Heart left ventricle (tissue), 16 donors: Measurements from ENCODE around the gene INF2. TPM values are rescaled to one million over a fixed set of nuclear protein-coding genes. Genes with fewer than 3 reads are reported as not detected.

Experiments used
- ATAC-seq, 4 donors: fragments of 200-7000 bp; cut with Tn5 transposase; one replicate each; pipeline ENCODE4 v1.9.1; 2020 to 2022; ENCODE audit warnings: moderate library complexity in 4 of 4, mild to moderate bottlenecking in 3 of 4, moderate number of reproducible peaks in 1 of 4
- DNase-seq, 5 donors: peaks; one replicate each; pipeline ENCODE4 v3.0.0-alpha.2; 2020
- H3K27ac ChIP-seq, 12 donors: fragments of 200-600 bp; sonication (generic) in 4 of 12; one replicate each; pipeline versions ENCODE4 v1.5.0 to v1.8.0; 2016 to 2022; ENCODE audit warnings: mild to moderate bottlenecking in 2 of 12
- H3K27me3 ChIP-seq, 9 donors: fragments of 200-600 bp; sonication (generic) in 2 of 9; one replicate each; pipeline versions ENCODE4 v1.5.1 to v1.8.0; 2016 to 2022; ENCODE audit warnings: mild to moderate bottlenecking in 3 of 9
- H3K36me3 ChIP-seq, 9 donors: fragments of 200-600 bp; sonication (generic) in 2 of 9; one replicate each; pipeline versions ENCODE4 v1.5.0 to v1.8.0; 2018 to 2022; ENCODE audit warnings: mild to moderate bottlenecking in 2 of 9
- H3K4me1 ChIP-seq, 12 donors: fragments of 200-600 bp; sonication (generic) in 4 of 12; one replicate each; pipeline versions ENCODE4 v1.5.0 to v1.8.0; 2016 to 2022; ENCODE audit warnings: mild to moderate bottlenecking in 3 of 12
- H3K4me3 ChIP-seq, 12 donors: fragments of 200-600 bp; sonication (generic) in 4 of 12; one replicate each; pipeline versions ENCODE4 v1.5.0 to v1.8.0; 2017 to 2022; ENCODE audit warnings: mild to moderate bottlenecking in 9 of 12, moderate library complexity in 4 of 12
- H3K9me3 ChIP-seq, 12 donors: fragments of 200-600 bp; sonication (generic) in 4 of 12; one replicate each; pipeline versions ENCODE4 v1.5.0 to v1.8.0; 2016 to 2022; ENCODE audit warnings: mild to moderate bottlenecking in 1 of 12
- CTCF ChIP-seq, 12 donors: fragments of 200-600 bp; sonication (generic) in 4 of 12; IDR thresholded peaks; one replicate each; pipeline versions ENCODE4 v1.5.0 to v1.8.0; 2018 to 2022; ENCODE audit warnings: antibody characterized with exemption in 12 of 12, mild to moderate bottlenecking in 5 of 12
- POLR2A ChIP-seq, 2 donors: fragments of 450-650 bp; IDR thresholded peaks; one replicate each; pipeline ENCODE4 v1.6.1; 2017; ENCODE audit warnings: antibody characterized with exemption in 2 of 2, mild to moderate bottlenecking in 2 of 2, moderate library complexity in 2 of 2
- whole genome bisulfite sequencing, 4 donors: extraction: QIAGEN DNeasy Blood & Tissue Kit in 2 of 4; methylation state at CpG; one replicate each; pipeline versions ENCODE4 v1.1.5 to v1.1.7; 2013 to 2018; 5-methylcytosine and 5-hydroxymethylcytosine counted together
- intact Hi-C, 10 donors: fragments of 100-400 bp; cut with DNase I; formaldehyde crosslinking; loops; one replicate each; pipeline versions ENCODE4 v1.11.1 to v1.14.2; 2022
- polyA plus RNA-seq, 2 donors: library from polyadenylated mRNA; stranded (reverse); fragments of 200-250 nt; gene quantifications; one replicate each; pipeline ENCODE4 v1.2.3, GENCODE V29; 2013
- total RNA-seq, 9 donors: library from RNA; depleted of rRNA in 2 of 9; stranded (reverse); fragments of >200 nt in 2 of 9; fragmentation: NEBNext Ultra II Directional in 3 of 9; extraction: Animal tissue kit (Norgen Biotek cat#: 25700) in 3 of 9; gene quantifications; one replicate each; pipeline versions ENCODE4 v1.1.0 to v1.2.4, GENCODE V29; 2016 to 2023
- donor health status: ischemic (EF 13 %, LVEDD 7.1; RV severe dilation, severe dysfunction).
- donor health status: healthy with polysubstance abuse.
- donor health status: DM: no; HTN: yes; CAD: no.
- donor health status: DM: no; HTN: no; CAD: no.
- donor health status: ischemic (EF 25% LVEDD 6.9; RV normal size, moderate dysfunction).
- donor health status: ischemic (EF 25% LVEDD 5.7; RV mildly dilated, moderate dysfunction).
- donor health status: healthy.
- donor health status: DM: yes; HTN: yes; CAD: no.
- donor health status: ischemic (EF 35%, LVEDD 5.7; RV mildly dilated, moderate dysfunction).
- donor health status: nonischemic (EF 11% LVEDD 7.7; RV severe dilation, severe dysfunction).
- donor health status: DM: yes; HTN: yes; CAD: no.
- donor health status: PGD.
- donor health status: ischemic (EF 29% LVEDD 5.4; RV normal size, mild dysfunction).
- donor health status: nonischemic (EF 23%, LVEDD 6.1; RV moderate dilation, normal function).

INF2 gene
- total and polyA plus RNA-seq, 11 donors: 26.0 to 58.9 (median 28.8) TPM

GRCh38 chr14:104731320-104732294 is 42.2 kb downstream of the INF2 start:
- H3K4me3 ChIP-seq: no peak overlapping the region

GRCh38 chr14:104732355-104732804 is 43.0 kb downstream of the INF2 start:
- intact Hi-C loops: no loop called here
- peak; percentile 25 to 63 for TF ChIP-seq POLR2A (IDR thresholded peaks at IDR 0.05)
- TF ChIP-seq CTCF (IDR thresholded peaks at IDR 0.05): no peak
- Histone ChIP-seq H3K27me3 (no peaks in the 10 kb centered on the region), H3K9me3 (no peaks in the 10 kb centered on the region), H3K27ac (peak overlapping the region; percentile 65 to 95 (median 88)), H3K36me3 (peaks cover 0 to 3% (median 0%) of the 10 kb centered on the region in 9 donors), H3K4me3 (no peak overlapping the region), H3K4me1 (peaks cover 0 to 85% (median 56%) of the 10 kb centered on the region in 12 donors)
- WGBS, 4 donors: 54 to 62% (median 57%) methylated on average over 6 to 14 of the region's 14 CpGs; no CpG with 5 or more reads in 1 of the 4 donors
- ATAC-seq (peak; percentile 68 to 82 (median 76)), DNase-seq (peak; percentile 86 to 96 (median 90))

More at GRCh38 chr14:104731320-104732294, 42.2 kb downstream of the INF2 start:
- intact Hi-C loops: no loop called here
- DNase-seq: no peak
- TF ChIP-seq CTCF (IDR thresholded peaks at IDR 0.05): peak in 5 of 12 donors; percentile 15 to 41 (median 37)
- no peak for TF ChIP-seq POLR2A (IDR thresholded peaks at IDR 0.05)
- H3K27ac ChIP-seq: peak overlapping the region; percentile 63 to 95 (median 88)
- H3K27me3 ChIP-seq: no peaks in the 10 kb centered on the region
- no peaks in the 10 kb centered on the region for H3K9me3 ChIP-seq
- WGBS, 4 donors: 80 to 87% (median 85%) methylated on average over 9 to 18 of the region's 18 CpGs
- no peak for ATAC-seq
- peaks cover 0 to 85% (median 52%) of the 10 kb centered on the region in 12 donors for H3K4me1 ChIP-seq
- no peaks in the 10 kb centered on the region for H3K36me3 ChIP-seq

GRCh38 chr14:104732931-104733681 is 43.7 kb downstream of the INF2 start:
- DNase-seq (no peak), ATAC-seq (peak in 2 of 4 donors; percentile 0 to 2)
- Histone ChIP-seq H3K9me3 (no peaks in the 10 kb centered on the region), H3K4me3 (no peak overlapping the region), H3K27ac (peak overlapping the region; percentile 65 to 95 (median 88)), H3K4me1 (peaks cover 0 to 81% (median 57%) of the 10 kb centered on the region in 12 donors), H3K27me3 (no peaks in the 10 kb centered on the region), H3K36me3 (peaks cover 0 to 6% (median 0%) of the 10 kb centered on the region in 9 donors)
- intact Hi-C loops: no loop called here
- 68 to 82% (median 78%) methylated on average over 15 to 23 of the region's 23 CpGs for WGBS, 4 donors
- no peak for TF ChIP-seq POLR2A (IDR thresholded peaks at IDR 0.05)
- no peak for TF ChIP-seq CTCF (IDR thresholded peaks at IDR 0.05)
